C4-2B (cell line): Measurements from ENCODE around the gene SCN9A.
"Not testable (repeated sequence)": the region's sequence is repeated elsewhere in the genome, so short reads cannot be mapped to it uniquely, and the experiment has no call there.

Experiments
- H3K27ac ChIP-seq: fragments of 450-650 bp; 2 replicates; pipeline ENCODE4 v1.5.1; 2017
- CTCF ChIP-seq: fragments of 450-650 bp; conservative IDR thresholded peaks from 2 replicates; pipeline ENCODE4 v1.5.1; 2017; ENCODE audit warnings: mild to moderate bottlenecking
- ZFX ChIP-seq: fragments of 450-650 bp; IDR thresholded peaks from 2 replicates; pipeline ENCODE4 v1.6.1; 2017

SCN9A gene

GRCh38 chr2:166321076-166321475 is 54.7 kb downstream of the SCN9A start:
- no peak overlapping the region for H3K27ac ChIP-seq
- TF ChIP-seq CTCF (no peak), ZFX (no peak)

- TF ChIP-seq ZFX (no peak), CTCF (no peak)
- H3K27ac ChIP-seq = no peak overlapping the region
These were observed 61.6 kb downstream of the SCN9A start for GRCh38 chr2:166314022-166314759.

- H3K27ac ChIP-seq = not testable (repeated sequence)
These were observed 62.9 kb downstream of the SCN9A start for GRCh38 chr2:166312863-166313262.

- no peak for TF ChIP-seq CTCF
- no peak for TF ChIP-seq ZFX
- H3K27ac ChIP-seq = no peak overlapping the region
These were observed 68.4 kb downstream of the SCN9A start for GRCh38 chr2:166307326-166307725.

- H3K27ac ChIP-seq = no peak overlapping the region
- TF ChIP-seq CTCF (no peak), ZFX (no peak)
These were observed 71.1 kb downstream of the SCN9A start for GRCh38 chr2:166304656-166305055.

GRCh38 chr2:166302036-166302435 is 73.7 kb downstream of the SCN9A start:
- TF ChIP-seq CTCF = no peak
- TF ChIP-seq ZFX = no peak
- no peak overlapping the region for H3K27ac ChIP-seq

GRCh38 chr2:166297951-166298350 is 77.8 kb downstream of the SCN9A start:
- no peak for TF ChIP-seq ZFX
- TF ChIP-seq CTCF = no peak
- H3K27ac ChIP-seq = no peak overlapping the region

- no peak overlapping the region for H3K27ac ChIP-seq
- TF ChIP-seq ZFX = no peak
- no peak for TF ChIP-seq CTCF
These were observed 81.8 kb downstream of the SCN9A start for GRCh38 chr2:166293984-166294383.
